OCI-LY3 (cell line): Measurements from ENCODE around the gene CCDC3.

Experiments
- H2AFZ ChIP-seq: fragments of 200-600, 300-600 bp; shearing (Covaris generic); 2 replicates; pipeline ENCODE4 v1.6.0; 2014; ENCODE audit warnings: antibody characterized with exemption, low read depth, low read length
- H3K27ac ChIP-seq: fragments of 200-600, 300-600 bp; sonication (generic); 2 replicates; pipeline ENCODE4 v1.5.1; 2014; ENCODE audit warnings: mild to moderate bottlenecking, low read length, moderate library complexity, mixed read lengths
- H3K27me3 ChIP-seq: fragments of 200-600, 300-600 bp; sonication (generic); 2 replicates; pipeline ENCODE4 v1.6.1; 2014; ENCODE audit warnings: low read depth, low read length, mixed read lengths
- H3K36me3 ChIP-seq: fragments of 200-600, 300-600 bp; sonication (generic); replicated peaks from 2 replicates; pipeline ENCODE3; 2014; ENCODE audit warnings: low read depth, low read length, mixed read lengths
- H3K4me1 ChIP-seq: fragments of 300-600, 200-600 bp; sonication (generic); 2 replicates; pipeline ENCODE4 v1.6.1; 2014; ENCODE audit warnings: low read length, mixed read lengths
- H3K4me2 ChIP-seq: fragments of 200-600, 300-600 bp; sonication (generic); 2 replicates; pipeline ENCODE4 v1.6.1; 2014; ENCODE audit warnings: low read length, mixed read lengths
- H3K4me3 ChIP-seq: fragments of 300-600, 200-600 bp; sonication (generic); 2 replicates; pipeline ENCODE4 v1.5.1; 2014; ENCODE audit warnings: antibody characterized with exemption, mild to moderate bottlenecking, low read length, moderate library complexity
- H3K79me2 ChIP-seq: fragments of 300-600, 200-600 bp; shearing (Covaris generic); 2 replicates; pipeline ENCODE4 v1.6.1; 2014; ENCODE audit warnings: mild to moderate bottlenecking, low read length, mixed read lengths
- H3K9ac ChIP-seq: fragments of 300-600, 200-600 bp; shearing (Covaris generic); 2 replicates; pipeline ENCODE4 v1.6.0; 2014; ENCODE audit warnings: mild to moderate bottlenecking, low read length, moderate library complexity
- H3K9me3 ChIP-seq: fragments of 200-600, 300-600 bp; shearing (Covaris generic); 2 replicates; pipeline ENCODE4 v1.6.1; 2014; ENCODE audit warnings: low read length, mixed read lengths; ENCODE audit not compliant: insufficient read depth
- H4K20me1 ChIP-seq: fragments of 200-600, 300-600 bp; sonication (generic); 2 replicates; pipeline ENCODE4 v1.6.1; 2016; ENCODE audit warnings: low read length, mixed read lengths; ENCODE audit not compliant: insufficient read depth
- CTCF ChIP-seq: fragments of 200-600, 300-600 bp; sonication (generic); IDR thresholded peaks from 2 replicates; pipeline ENCODE4 v1.5.1; 2014; ENCODE audit warnings: antibody characterized with exemption, low read length, low read depth
- EZH2phosphoT487 ChIP-seq: fragments of 200-600 bp; shearing (Covaris generic); IDR thresholded peaks from 2 replicates; pipeline ENCODE4 v1.6.1; 2018; ENCODE audit warnings: antibody characterized with exemption, mixed run types, low read depth

CCDC3 gene

GRCh38 chr10:13016426-13016825, 14.9 kb upstream of the CCDC3 start:
- H3K4me1 ChIP-seq: no peaks in the 10 kb centered on the region
- H3K4me2 ChIP-seq: no peak overlapping the region
- H3K27me3 ChIP-seq: 0 out of 2 replicates have a peak, but pooled peaks cover 5% of the 10 kb centered on the region
- H3K79me2 ChIP-seq: no peaks in the 10 kb centered on the region
- no peak overlapping the region for H3K9ac ChIP-seq
- no peaks in the 10 kb centered on the region for H4K20me1 ChIP-seq
- H3K36me3 ChIP-seq: no peaks in the 10 kb centered on the region
- H2AFZ ChIP-seq: no peak overlapping the region
- no peaks in the 10 kb centered on the region for H3K9me3 ChIP-seq
- H3K27ac ChIP-seq: no peak overlapping the region
- H3K4me3 ChIP-seq: no peak overlapping the region
- TF ChIP-seq CTCF: no peak
- no peak for TF ChIP-seq EZH2phosphoT487

- Histone ChIP-seq H3K36me3 (no peaks in the 10 kb centered on the region), H3K4me2 (no peak overlapping the region), H3K4me3 (no peak overlapping the region), H2AFZ (no peak overlapping the region), H3K27ac (no peak overlapping the region), H4K20me1 (no peaks in the 10 kb centered on the region), H3K27me3 (no peaks in the 10 kb centered on the region), H3K9ac (no peak overlapping the region), H3K9me3 (no peaks in the 10 kb centered on the region), H3K4me1 (peaks cover 7% of the 10 kb centered on the region), H3K79me2 (no peaks in the 10 kb centered on the region)
- no peak for TF ChIP-seq CTCF
- TF ChIP-seq EZH2phosphoT487: no peak
These were observed 4.5 kb upstream of the CCDC3 start for GRCh38 chr10:13006037-13006436.

- Histone ChIP-seq H3K36me3 (no peaks in the 10 kb centered on the region), H2AFZ (no peak overlapping the region), H3K4me1 (peaks cover 7% of the 10 kb centered on the region), H4K20me1 (no peaks in the 10 kb centered on the region), H3K9ac (no peak overlapping the region), H3K4me2 (no peak overlapping the region), H3K9me3 (no peaks in the 10 kb centered on the region), H3K79me2 (no peaks in the 10 kb centered on the region), H3K4me3 (no peak overlapping the region), H3K27me3 (no peaks in the 10 kb centered on the region; the same call in 1 of the 2 replicates), H3K27ac (no peak overlapping the region)
- TF ChIP-seq EZH2phosphoT487: no peak
- no peak for TF ChIP-seq CTCF
These were observed 2.2 kb upstream of the CCDC3 start for GRCh38 chr10:13003759-13004158.

- Histone ChIP-seq H3K4me3 (no peak overlapping the region), H3K9me3 (no peaks in the 10 kb centered on the region), H3K27ac (no peak overlapping the region), H3K4me1 (peaks cover 7% of the 10 kb centered on the region), H3K4me2 (no peak overlapping the region), H2AFZ (no peak overlapping the region), H3K36me3 (no peaks in the 10 kb centered on the region), H3K9ac (no peak overlapping the region), H4K20me1 (no peaks in the 10 kb centered on the region), H3K27me3 (no peaks in the 10 kb centered on the region; the same call in 1 of the 2 replicates), H3K79me2 (no peaks in the 10 kb centered on the region)
- no peak for TF ChIP-seq CTCF
- no peak for TF ChIP-seq EZH2phosphoT487
These were observed 1.5 kb upstream of the CCDC3 start for GRCh38 chr10:13003004-13003403.
